TTC549 (cell line): ENCODE measurements around the gene SPPL3.

Experiments used
- FAIRE-seq: peaks from 2 replicates; lab custom pipeline; 2012; peaks lifted over from hg19 to GRCh38; lab: Jason Lieb, UNC

The SPPL3 gene

DNA sequence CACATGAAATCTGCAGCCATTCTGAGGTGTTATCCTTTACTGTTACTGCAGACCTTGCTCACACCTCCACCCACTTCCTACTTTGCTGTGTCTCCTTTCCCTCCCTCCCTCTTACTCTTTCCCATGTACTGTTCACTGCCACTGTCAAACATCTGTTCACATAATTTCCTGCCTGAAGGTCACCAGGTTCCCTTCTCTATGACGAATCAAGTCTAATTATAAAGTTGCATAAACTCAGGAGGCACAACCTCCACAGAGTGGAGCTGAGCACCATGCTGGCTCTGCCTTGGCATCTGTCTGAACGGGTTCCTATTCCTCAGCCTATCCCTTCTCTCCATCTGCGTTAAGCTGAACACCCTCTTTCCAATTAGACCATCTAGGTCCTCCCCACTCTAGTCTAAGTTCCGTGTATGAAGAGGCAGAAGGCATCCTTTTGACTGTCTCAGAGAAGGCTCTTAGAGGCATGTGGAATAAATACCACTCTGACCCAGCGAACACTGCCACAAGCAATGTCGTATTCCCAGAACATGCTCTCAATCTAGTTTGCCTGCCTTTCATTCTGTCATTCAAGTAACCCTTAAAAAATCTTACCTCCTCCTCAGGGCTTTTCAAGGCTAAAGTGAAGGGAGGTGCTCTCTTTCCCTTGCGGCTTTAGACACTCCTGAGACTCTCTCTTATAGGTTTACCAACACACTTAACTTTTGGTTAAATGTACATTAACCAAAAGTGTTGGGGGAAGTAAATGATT, 129.8 kb downstream of the SPPL3 start:
- FAIRE-seq: no peak

DNA sequence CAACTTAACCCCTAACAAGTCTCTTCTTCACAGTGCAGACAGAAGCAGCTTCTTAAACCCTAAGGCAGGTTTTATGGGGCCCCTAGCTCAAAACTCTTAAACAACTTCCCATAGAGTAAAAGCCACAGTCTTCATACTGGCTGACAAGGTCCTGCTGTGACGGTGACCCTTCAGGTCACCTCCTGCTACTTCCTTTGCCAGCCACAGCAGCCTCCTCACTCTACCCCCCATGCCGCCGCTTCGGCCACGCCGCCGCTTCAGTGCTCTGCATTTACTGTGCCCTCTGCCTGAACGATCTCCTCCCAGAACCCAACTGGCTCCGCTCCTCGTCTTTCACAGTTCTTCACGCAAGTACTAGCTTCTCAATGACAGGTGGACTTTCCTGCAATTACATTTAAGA, 133.1 kb downstream of the SPPL3 start:
- FAIRE-seq: no peak

DNA sequence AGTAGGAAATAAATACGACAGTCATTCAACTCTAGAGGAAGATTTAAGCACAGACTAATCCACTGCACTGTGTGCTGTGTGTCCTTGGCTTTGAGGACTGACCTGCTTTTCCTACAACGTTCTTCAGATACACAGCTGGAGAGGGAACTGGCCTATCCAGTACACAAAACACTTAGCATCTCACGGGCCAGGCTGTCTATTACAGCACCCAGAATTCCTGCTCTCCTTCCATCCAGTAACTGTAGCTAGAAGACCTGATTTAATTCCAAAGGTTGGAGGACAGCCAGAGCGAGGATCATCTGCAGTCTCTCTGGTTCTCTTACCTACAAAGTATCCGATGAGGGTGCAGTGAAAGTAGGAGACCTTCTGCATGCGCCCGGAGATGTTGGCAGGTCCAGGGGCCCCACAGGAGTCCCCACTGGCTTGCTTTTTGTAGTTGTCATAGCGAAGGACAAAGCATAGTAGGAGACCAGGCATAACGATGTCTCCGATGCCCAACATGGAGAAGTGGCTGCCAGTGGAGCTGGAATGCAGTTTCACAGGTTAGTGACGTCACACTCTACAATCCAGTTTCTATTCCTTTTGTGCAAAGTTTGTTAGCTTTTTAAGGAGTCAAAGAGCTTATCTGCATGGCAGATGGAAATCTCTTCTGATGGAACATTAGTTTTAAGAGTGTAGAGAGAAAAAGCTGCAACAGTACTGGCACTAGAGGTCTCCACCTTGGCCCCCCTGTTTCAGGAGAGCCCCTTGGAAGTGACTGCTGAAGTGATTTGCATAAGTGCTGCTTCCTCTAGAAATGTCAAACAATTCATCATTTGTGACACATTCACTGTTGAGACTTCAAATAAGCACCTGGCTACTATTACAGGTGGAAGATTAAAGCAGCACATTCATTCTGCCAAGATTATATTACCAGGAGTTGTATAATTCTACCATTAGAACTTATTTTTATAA, 136.8 kb downstream of the SPPL3 start:
- no peak for FAIRE-seq

DNA sequence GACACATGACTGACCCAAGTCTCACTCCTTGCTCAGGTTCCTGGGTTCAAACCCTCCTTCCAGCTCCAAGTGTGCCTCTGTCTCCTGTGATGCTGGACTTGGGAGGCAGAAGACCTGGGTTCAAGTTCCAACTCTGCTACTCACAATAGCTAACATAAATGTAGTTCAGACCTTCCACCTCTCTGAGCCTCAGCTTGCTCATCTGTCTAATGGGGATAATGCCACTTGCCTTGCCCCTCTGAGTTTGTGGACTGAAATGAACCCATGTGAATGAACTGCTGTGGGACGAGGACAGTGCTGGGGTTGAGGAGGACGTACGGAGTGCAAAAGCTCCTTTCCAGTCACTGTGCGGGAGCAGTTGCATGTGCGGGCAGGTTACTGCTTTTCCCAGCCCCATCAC, 137.6 kb downstream of the SPPL3 start:
- no peak for FAIRE-seq

DNA sequence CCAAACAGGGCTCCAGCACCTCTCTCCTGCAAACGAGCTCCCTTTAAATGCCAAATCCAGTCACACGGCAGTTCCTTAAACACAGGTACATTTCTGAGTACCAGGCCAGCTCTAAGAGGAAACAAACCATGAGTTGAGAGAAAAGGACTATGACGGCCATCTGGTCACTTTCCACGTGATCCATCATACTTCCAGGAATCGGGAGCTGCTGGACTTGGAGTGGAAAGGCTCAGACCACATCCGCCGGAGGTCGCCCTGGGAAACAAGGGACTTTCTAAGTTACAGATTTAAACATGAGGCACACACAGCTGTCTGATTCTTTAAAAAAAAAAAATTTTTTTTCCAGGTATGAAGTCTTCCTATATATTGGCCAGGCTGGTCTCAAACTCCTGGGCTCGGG, 139.3 kb downstream of the SPPL3 start:
- FAIRE-seq: no peak

DNA sequence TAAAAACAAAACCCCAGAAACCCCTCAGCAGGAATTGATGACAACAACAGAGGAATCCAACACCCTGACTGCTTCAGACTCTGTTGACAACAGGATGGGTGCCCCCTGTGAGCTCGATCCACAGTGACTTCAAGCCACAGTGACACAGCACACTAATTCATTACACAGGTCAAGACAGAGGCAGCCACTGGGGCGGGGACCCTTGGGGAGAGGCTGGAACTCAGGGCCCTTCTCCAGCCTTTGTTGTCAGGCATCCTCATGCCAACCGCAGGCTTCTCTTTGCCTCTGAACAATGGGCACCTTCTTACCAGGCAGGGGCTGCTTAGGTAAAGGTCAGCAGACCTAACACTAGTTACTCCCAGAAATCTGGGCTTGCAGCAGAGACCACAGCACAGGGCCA, 140.9 kb downstream of the SPPL3 start:
- FAIRE-seq: no peak

DNA sequence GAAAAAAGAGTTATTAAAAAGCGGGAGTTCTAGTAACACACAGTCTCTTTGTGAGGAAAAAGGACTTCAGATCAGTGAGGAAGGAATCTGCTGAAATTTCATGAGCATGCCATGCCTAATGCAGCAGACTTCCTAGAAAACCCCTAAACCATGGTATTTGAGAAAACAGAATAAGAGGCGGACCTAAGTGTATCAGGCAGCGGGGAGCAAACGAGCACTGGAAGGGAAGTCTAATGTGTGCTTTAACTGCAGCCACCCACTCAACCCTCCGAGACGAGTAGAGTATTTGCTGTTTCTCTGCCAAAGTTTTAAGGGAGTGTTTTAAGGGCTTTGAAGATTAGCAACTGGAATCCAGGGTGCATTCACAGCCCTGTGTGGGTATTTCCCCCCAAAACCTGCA, 142.1 kb downstream of the SPPL3 start:
- FAIRE-seq: no peak

DNA sequence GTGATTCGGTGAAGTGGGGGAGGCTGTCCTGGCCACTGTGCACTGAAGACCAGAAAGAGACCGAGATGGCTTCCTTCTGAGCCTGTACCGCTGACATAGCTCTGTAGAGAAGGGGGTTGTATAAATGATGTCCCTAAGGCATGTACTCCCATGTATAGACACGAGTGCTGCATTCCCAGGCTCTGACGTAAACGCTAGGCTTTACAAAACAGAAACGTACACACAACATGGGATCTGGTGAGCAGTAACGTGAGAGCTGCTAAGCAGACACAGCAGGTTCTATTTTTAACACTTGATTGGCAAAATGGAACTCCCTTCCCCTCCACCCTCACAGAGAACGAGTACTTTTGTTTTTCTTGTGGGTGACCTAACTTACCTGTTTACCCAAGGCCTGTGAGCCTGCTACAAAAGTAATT, 142.6 kb downstream of the SPPL3 start:
- no peak for FAIRE-seq

DNA sequence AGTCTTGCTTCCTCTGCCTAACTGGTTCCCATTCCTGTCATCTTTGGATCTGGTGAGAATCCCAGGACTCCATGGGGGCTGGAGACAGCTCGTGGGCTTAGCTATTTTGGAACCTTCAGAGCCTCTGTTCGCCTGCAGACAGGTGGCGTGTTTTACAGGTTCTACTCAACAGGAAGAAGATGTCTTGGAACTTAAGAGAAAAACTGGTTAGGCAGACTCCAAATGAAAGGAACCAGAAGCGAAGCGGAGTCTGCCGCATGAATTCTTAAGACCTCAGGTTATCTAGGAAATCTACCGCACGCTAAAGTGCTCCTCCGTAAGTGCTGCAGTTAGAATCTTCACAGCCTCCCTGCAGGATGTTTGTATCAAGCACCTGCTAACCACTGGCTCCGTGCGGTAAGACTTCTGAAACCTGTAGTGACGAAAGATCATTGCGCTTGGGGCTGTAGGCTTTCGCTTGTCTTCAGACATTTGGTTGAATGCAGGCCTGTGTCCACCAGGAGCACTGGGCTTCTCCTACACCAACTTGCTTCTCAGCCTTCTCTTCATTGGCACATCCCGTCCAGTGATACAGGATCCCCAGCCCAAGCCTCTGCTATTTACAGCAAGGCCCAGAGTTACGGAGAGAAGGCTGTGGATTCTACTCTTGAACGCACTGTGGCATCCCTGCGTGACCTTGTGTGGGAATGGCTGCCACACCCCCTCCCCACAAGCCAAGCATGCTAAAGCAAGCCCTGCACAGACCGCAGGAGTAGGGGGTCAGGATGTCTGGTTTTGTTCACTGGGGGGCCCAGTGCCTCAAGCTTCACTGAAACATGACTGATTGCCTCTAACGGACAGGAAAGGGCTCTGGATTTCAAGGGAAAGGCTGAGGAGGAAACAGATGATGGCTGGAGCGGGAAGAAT, 143.6 kb downstream of the SPPL3 start:
- FAIRE-seq: no peak

DNA sequence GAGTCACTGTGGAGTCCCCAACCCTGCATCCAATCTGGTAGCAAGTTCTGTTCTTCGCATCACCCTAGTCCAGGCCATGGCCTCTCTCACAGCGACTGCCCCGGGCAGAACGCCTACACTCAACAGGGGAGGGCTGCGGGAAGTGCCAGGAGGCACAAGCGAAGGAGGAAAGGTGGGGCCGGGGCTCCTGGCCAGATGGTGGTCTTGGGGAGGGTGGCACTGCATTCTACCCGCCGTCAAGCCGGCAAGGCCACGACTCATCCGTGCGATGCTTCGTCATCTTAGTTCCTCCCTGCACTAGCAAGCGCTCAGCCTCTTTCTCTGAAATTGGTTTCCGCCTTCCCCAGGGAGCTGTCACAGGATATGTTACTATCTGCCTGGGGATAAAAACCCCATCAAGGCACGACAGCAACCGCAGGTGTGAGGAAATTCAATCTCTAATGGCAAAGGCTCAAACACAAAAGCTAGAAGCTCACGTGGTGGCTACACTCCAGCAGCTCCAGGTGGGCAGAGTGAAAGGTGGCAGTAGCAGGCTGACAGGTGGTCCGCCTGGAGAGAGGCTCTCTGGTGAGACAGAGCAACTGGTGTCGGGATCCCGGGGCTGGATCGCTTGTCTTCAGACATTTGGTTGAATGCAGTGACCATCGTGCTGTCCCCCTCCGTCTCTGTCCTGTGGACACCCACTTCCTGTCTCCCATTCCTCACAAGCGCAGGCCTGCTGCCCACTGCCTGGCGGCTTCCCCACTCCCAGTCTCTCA, 144.4 kb downstream of the SPPL3 start:
- FAIRE-seq: no peak

DNA sequence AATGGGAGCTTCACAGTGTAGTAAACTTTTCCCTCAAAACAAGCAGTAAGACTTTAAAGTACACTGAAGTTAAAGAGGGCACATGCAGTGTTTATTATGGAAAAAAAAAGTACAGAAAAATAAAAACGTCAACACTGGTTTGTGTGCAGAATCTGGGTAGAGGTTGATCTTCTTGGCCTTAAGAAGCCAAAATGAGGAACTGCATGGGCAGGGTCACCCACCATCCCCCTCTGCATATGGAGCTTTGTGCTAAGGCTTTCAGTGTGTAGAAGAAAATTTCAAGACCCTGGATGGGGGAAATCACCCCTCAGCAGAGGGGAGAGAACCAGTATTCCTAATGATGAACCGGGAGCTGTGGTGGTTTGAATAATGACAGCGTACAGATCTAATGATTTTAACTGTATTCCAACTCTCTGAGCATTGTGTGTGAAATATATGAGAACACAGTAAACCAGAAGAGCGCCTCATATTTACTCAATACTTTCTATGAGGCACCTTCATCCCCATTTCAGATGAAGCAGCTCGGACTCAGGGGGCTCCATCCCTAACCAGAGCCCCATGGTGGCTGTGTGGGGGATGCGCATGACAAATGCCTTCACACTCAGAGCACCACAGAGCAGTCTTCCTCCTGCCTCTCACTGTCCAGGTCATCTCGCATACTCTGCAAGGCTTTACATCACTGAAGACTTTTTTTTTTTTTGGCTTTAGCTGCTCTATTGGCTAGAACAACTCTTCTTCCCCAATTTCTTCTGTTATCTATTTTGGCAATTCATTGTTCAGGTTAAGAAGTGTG, 145.2 kb downstream of the SPPL3 start:
- FAIRE-seq: no peak

DNA sequence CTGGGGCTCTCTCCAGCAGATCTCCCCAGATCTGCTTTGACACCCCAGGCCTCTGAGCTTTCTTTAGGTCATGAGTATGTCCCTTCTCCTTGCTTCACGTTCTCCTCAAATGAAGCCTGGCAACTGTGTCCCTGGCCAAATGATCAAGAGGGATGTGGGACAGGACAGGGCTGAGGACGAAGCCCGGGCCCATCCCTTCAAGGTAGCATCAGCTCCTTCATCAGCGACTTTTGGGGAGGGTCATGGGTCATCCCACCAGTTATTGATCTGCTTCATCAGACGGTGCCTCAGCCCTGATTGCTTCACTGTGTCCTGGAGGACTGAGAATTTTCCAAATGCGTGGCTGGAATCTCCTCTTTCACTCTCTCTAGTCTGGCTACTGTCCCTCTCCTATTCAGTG, 146.2 kb downstream of the SPPL3 start:
- no peak for FAIRE-seq

DNA sequence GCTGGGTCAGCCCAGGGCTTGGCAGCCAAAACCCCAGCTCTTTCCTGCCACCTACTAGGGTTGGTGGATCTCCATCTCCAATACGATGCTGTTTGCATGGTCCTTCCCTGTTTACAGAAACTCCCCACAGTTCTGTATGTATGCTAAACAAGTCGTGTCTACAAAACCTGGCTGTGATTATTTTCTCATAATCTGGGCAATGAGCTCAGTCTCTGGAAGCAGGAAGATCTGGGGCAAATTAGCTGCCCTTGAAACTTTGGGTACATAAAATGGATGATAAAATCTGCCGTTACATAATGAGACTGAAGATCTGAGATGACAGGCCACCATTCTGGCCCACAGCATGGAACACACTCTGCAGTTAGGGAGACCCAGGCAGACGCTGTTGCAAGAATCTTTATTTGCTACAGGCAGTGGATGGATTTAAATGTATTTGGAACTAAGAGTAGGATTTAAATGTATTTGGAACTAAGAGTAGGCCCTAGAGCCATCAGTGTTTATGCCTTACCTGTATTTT, 146.9 kb downstream of the SPPL3 start:
- no peak for FAIRE-seq

DNA sequence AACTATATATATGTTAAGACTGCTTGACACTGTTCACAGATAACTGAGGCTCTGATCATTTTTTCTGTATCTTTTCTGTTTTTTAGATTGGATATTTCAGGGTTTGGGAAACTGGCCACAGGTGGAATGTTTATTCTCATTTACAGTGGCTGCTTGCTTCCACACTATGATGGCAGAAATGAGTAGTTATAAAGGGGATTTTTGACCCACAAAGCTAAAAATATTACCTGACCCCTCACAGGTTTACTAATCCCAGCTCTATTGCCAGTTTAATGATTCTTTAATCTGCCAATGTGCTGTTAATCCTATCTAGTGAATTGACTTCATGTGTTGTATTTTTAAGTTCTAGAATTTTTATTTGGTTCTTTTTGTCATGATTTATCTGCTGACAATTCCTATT, 148.9 kb downstream of the SPPL3 start:
- no peak for FAIRE-seq

DNA sequence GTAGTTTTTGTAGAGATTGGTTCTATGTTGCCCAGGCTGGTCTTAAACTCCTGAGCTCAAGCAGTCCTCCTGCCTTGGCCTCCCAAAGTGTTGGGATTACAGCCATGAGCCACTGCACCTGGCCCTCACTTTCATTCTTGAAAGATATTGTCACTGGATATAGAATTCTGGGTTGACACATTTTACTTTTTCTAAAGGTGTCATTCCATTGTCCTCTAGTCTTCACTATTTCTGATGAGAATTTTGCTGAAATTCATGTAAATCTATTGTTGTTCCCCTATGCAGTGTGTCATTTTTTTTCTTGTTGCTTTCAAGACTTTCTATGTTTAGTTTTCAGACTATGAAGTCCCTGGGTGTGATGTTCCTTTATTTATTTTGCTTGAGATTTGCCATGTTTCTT, 149.4 kb downstream of the SPPL3 start:
- no peak for FAIRE-seq

DNA sequence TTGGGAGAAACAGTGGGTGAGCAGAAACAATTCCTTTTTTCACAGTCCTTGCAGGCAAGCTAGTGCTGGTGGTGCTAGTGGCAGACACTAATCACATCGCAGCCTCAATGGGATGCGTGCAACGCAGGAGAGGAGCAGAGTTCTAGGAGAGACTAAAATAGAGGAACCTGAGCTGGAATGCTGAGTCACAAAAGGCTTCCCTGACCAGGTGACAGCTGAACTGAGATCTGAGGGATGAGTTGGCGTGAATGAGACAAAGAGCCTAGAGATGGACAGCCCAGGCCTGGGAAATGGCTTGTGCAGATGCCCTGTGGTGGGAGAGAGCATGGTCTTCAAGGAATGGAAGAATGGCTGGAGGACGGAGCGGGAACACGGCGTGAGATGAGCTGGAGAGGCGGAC, 152.8 kb downstream of the SPPL3 start:
- no peak for FAIRE-seq

DNA sequence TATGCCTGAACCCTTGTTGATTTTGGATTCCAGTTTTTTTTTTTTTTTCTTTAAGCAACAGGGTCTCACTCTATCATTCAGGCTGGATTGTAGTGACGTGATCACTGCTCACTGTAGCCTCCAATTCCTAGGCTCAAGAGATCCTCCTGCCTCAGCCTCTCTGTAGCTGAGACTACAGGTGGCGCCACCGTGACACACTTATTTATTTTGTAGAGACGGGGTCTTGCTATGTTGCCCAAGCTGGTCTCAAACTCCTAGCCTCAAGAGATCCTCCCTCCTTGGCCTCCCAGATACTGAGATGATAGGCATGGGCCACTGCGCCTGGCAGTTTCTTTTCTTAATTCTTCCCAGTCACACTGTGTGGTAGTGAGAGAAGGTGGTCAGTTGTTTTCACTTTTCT, 153.4 kb downstream of the SPPL3 start:
- FAIRE-seq: no peak

DNA sequence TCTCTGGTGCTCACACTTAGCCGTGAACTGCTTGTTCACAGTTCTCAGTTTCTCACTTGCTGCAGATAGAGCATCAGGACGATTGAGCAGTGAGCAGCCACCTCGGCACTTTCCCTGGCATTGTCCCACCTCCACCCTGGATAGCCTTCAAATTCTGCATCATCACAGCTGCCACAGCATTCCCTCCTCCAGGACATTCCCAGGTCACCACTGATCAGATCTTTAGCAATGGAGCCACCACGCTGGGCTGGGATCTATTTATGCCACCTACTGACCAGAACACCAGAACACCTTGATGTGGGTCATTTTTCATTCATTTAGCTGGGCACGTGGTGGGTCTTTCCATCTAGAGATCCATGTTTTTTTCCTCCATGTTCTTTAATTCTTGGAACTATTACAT, 154.9 kb downstream of the SPPL3 start:
- FAIRE-seq: no peak

DNA sequence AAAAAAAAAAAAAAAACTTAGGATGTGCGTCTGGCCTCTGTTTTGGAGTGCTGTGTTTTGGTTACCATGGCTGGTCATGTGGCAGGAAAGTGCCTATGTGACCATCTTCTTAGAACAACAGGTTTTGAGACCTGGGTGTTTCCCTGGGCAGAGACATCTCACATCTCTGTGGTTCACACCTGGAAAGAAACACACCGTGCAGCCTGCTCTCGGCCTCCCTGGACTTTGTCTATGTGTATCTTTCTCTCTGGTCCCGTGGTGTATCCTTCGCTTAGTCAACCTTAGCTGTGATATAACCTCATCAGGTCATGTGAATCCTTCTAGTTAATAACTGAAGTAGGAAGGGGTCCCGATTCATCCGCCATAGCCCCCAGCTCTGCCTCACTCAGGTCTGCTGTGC, 155.9 kb downstream of the SPPL3 start:
- no peak for FAIRE-seq

DNA sequence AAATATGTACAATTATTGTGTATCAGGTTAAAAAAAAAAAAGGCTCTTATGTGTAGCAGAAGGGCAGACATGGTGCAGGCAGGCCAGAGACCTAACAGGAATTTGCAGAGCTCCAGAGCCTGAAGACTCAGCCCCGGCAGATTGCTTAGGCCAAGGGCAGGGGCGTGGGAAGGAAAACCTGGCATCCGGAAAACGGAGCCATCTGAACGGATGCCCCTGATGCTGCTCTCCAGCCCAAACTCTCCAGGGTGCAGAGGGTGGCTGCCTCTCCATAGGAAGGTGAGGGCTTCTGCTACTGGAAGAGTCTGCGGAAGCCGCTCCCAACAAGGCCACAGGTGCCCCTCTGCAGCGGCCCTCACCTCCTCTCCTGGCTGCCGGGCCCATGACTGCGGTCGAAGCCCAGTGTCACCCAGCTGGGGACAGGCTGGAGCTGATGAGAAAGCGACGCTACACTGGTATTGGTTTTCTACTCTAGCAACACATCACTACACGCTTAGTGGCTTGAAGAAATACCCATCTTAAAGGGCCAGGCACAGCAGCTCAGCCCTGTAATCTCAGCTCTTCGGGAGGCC, 159.2 kb downstream of the SPPL3 start:
- no peak for FAIRE-seq
